Stimulated activated CD8-positive, alpha-beta memory T cell treated with anti-CD3 and anti-CD28 coated beads, Interleukin-2, amount 100 ng/mL, for 48 hours (primary cell): ENCODE results near the gene CACNB2.

Source experiments
- DNase-seq, 2 donors: peaks; one replicate each; pipeline ENCODE4 v3.0.0-alpha.2; 2020; ENCODE audit warnings: low read depth in 2 of 2

The CACNB2 gene

DNA sequence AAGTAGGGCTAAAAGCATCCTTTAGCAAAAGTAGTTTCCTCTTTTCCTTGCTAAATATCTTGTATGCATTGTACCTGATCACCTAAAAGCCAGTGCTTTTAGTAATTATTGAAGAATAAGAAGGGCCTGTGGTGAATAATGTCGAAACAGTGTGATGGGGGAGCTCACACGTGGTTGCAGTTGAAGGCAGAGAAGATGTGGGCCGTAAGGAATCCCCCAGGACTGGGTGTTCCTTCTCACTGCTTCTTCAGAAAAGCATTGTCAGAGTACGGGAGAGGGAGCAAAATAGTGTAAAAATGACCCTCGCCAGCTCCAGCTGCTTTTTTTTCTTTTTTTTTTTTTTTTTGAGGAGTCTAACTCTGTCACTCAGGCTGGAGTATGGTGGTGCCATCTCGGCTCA, 310.1 kb downstream of the CACNB2 start:
- DNase-seq: no peak

DNA sequence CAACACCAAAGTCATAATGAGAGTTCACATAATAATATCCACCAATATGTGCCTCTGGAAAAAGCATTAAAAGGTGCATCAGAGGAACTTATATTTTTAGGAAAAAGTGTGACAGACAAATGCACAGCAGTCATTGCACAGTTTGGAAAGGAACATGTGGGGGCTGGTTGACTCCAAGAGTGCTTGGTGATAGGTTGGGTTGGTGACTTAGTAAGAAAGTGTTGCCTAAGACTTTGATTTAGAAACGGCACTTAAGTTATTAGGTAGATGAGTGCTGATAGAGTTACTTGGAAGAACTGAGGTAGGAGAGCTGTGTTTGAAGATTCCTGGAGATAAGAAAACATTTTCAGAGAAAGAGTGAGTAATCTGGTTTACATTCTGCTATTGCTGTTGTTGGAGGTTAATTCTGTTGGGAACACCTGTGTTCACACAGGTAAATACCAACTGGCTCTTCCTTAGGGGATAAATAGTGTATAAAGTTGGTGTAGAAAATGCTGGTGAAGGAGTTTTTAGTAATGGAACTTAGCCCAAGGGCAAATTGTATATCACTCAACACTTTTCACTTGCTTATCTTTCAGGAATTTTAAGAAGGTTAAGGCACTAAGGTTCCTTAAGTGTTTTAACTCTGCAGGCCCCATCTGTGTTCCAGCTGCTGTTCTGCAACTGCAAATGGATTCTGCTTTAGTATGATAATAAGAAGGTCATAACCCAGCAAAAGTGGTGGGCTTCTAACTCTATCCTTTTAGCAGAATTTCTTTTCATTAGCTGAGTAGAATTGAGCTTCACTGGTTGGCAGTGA, 315.1 kb downstream of the CACNB2 start:
- no peak for DNase-seq

DNA sequence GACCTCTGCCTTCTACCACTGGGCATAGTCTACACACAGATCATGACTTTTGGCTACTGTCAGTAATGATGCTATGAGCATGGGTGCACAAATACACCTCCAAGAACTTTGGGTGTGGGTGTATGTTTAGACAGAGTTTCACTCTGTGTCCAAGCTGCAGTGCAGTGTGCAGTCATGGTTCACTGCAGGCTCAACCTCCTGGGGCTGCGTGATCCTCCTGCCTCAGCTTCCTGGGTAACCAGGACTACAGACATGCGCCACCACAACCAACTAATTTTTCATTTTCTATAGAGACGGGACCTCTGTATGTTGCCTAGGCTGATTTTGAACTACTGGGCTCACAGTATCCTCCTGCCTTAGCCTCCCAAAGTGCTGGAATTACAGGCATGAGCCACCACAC, 316.8 kb downstream of the CACNB2 start:
- no peak for DNase-seq

DNA sequence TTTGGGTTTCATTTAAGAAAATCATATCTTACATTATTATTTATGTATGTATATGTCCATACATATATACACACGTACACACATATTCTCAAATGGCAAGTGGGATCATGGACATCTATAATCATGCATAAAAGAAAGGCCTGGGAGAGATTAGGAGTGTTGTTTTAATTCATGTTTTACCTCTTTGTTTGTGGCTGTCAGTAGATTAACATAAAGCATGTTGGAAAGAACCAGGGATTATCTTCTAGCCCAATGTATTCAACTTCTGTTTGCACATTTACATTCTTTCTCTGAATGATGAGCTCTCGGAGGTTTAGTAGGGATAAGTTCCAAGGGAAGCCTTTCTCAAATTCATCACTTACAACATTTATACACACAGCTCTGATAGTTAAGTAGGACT, 319.8 kb downstream of the CACNB2 start:
- no peak for DNase-seq

DNA sequence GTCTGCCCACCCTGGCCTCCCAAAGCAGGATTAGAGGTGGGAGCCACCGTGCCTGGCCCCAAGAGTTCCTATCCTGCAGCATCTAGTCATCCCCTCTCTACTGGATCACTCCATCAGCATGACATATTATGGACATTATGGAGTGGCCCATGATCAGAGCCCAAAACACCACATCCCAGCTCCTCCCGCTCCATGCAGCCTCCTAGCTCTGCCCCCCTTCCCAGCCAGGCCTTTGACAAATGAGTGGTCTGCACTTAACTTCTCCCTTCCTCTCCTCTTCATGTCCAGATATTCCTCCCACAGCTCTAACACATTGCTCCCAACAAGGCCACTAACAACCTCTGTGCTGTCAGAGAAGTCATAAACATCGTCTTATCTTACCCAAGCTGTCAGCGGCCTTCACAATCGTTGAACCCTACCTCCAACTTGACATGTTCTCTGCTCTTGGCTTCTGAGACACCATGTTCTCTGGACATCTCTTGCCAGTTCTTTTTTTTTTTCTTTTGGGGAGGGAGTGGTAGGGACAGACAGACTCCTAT, 323.5 kb downstream of the CACNB2 start:
- DNase-seq: no peak

DNA sequence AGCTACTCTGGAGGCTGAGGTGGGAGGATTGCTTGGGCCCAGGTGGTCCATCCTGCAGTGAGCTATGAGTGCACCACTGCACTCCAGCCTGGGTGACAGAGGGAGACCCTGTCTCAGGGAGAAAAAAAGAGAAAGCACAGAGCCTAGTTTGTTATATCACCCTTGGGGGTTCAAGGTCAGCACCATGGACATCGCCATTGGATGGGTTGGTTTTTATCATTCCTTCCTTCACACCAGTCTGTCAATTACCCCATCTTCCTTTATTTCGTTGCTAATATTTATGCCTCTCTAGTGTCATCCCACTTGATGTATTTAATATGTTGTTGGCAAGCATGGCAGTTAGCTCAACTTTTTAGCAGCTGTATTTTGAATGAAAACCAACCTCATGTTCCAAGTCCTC, 328.9 kb downstream of the CACNB2 start:
- no peak for DNase-seq

DNA sequence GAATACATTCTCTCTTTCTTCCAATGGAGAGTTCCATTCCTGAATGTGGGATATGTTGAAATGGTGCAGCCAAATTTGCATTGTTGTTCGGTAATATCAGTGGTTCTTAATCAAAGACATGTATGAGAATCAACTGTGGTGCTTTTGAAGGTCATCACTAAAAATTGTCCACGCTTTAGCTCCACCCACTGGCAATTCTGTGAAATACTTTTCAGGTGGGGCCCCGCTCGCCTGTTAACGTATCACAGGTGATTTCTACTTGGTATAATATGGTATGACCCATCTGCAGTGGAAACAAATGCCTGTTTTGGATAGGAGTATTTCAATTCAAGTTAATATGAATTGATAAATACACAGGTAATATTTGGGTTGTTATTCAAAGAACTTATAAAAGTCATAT, 332.8 kb downstream of the CACNB2 start:
- DNase-seq: no peak

DNA sequence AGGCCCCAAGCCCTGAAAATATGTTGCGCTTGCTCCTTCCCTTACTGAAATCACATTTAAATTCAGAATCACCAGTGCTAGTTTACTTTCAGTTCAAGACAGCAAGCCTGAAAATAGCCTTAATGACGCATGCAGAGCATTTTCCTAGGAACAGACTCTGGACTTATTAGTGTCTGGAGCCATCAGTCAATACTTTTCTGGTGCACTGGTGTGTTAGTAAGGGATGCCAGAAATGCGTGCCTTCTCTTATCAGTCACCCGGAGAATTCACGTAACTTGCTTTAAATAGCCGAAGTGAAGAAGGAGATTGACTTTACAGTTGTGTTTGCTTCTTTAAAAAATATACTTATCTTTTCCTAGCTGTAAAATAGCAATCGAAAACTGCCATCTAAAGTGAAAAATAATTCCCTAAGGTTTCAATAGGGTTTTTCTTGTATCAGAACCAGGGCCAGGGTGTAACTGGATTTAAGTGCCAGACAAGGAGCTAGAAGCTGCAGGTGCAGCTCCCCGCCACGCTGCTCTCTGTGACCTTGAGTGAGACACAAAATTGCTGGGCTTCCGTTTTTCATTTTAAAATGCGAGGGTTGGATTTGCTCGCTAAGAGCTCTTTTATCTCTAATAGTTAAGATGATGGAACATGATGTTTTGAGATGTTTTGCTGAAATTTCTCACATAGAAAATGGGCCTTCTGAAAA, 333.3 kb downstream of the CACNB2 start:
- no peak for DNase-seq

DNA sequence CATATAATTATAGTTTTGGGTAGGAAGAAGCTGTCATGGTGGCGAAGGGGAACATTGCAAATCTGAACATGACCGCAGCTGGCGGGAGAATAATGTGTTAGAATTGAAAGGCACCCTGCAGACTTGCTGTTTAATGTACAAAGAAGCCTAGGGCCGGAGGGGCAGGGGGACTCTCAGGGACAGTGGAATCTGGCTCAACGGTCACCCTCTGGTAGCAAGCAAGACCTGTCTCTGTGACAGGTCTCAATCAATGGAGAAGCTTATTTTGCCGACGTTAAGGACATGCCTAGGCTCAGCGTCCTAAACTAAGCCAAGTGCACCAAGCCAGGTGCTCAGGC, 333.9 kb downstream of the CACNB2 start:
- DNase-seq: no peak

DNA sequence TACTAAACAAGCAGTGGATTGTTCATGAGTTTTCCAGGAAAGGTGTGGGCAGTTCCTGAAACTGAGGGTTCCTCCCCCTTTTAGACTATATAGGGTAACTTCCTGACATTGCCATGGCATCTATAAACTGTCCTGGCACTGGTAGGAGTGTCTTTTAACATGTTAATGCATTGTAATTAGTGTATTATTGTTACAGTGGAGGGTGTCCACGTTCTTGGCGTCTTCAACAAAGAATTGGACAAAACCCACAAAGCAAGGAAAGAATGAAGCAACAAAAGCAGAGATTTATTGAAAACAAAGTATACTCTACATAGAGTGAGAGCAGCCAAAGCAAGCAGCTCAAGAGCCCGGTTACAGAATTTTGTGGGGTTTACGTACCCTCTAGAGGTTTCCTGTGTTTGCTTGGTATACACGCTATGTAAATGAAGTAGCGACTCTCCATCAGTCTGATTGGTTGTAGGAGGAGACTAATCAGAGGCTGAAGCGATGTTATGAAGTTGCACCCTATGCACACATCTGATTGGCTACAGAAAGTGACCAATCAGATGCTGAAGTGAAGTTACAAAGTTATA, 335.9 kb downstream of the CACNB2 start:
- no peak for DNase-seq

DNA sequence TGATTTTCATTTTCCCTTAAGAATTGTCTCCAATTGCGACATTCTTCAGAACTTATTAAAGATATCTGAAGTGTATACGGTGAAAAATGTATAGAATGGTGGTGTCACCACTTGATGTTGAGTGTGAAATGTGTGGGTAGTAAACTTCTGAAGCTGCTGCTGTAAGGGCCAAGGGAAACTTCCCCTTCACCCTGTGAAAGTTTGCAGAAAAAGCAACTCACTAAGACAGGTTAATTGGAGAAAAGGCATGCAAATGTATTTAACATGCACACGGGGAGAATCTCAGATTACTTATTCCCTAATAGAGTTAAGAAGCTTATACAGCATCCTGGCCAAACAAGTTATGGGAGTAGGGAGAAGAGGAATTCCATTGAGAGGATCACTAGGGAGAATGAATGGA, 338.1 kb downstream of the CACNB2 start:
- no peak for DNase-seq

DNA sequence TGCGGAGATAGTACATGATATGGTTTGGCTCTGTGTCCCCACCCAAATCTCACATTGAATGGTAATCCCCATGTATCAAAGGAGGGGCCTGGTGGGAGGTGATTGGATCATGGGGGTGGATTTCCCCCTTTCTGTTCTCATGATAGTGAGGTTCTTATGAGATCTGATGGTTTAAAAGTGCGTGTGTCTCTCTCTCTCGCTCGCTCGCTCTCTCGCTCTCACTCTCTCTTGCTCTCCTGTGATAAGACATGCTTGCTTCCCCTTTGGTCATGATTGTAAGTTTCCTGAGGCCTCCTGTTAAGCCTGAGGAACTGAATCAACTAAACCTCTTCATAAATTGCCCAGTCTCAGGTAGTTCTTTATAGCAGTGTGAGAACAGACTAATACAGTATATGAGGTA, 339.3 kb downstream of the CACNB2 start:
- DNase-seq: no peak

DNA sequence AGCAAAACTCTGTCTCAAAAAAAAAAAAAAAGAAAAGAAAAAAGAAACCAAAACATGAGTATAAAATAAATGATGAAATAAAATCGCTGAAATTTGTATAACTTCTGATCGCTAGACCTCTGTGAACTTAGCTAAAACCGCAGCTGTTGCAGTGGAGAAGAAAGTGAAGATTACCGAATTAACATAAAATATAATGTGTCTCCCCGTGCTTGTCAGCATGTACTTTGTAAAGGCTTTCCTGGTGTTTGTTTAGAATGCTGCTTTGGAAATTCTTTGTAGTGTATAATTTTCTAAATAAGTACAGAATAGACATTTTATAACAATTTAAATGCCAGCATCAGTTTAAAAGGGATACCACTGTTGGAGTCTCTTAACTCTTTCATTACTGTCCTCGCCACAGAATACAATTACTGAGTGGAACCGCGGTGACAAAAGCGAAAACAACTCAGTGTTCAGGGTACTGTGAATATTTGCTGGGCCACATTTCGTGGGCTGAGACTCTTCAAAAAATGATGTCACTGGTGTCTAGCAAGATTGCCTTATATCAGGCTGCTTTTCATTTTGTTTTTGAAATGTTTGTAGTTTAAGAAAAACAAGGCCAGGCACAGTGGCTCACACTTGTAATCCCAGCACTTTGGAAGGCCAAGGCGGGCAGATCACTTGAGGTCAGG, 343.4 kb downstream of the CACNB2 start:
- DNase-seq: no peak

DNA sequence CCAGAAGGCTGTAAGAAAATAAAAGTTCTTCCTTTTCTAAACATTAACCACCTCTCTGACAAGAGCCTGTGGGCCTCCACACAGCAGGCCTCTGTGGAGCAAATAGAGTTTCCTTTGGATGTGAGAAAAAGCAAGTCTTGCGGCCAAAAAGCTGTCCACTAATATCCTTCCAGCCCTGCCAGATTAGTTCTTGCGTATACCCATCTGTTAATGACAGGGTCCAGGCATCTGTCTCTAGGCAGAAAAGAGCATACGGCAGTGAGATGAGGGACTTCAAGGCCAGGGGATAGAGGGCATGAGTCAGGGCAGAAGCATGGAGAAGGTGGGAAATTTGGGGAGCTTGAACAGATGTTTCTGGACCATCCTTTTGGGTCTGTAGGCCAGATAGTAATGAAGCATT, 346.2 kb downstream of the CACNB2 start:
- no peak for DNase-seq

DNA sequence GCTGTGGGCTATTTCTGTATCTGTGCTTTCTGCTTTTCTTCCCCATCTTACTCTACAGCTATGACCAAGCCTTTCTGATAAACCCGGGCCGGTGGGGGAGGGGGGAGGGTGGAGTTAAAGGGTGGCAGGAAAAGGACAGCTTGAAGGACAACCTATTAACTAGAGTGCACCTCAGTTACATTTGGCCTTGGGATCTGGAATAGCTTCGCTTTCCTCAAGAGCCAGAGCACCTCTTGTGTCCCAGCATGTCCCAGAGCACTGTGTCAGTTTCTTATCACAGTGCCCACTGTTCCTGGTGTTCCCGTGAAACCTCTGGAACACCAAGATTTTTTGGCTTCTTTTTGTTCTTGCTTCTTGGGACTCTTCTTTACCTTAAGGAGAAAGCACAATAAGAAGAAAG, 350.5 kb downstream of the CACNB2 start:
- DNase-seq: no peak

DNA sequence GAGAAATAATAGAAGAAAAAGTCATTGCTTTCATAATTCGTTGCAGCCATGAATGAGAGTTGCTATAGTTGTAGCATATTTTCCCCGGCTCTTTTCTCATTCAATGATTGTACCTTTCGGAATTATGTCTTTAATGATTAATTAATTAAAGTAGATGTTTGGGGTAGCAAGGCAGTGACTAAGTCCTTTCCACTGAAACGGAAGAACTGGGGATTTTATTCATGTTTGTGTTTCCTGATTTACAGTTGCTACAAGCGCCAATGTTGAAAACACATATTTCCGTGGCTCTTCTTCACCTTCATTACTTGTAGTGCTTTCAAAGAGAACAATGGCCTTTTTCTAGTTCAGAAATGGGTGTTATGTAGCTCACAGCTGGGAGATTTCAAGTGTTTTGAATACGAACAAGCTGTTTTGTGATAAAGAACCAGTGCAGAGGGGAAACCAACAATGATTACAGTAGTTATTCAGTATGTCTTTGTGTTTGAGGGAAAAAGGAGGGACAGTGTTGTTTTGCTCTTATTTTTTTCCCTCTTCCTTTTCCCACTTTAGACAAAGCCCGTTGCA, 357.7 kb downstream of the CACNB2 start:
- DNase-seq: no peak

DNA sequence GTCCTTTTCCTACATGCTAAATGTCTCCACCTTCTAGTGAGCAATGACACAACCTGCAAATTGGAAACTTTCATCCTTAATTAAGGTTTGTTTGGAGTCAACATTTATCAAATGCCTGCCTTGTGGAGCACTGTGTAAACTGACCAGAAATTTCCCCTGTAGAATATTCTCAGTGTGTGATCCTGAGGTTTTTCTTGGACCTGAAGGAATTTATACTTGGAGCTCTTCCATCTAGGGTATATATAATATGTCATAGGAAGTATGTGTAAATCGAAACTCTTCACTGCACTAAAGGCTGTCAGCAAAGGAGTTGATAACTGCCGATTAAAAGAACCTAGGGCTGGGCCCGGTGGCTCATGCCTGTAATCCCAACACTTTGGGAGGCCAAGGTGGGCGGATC, 358.8 kb downstream of the CACNB2 start:
- DNase-seq: no peak

DNA sequence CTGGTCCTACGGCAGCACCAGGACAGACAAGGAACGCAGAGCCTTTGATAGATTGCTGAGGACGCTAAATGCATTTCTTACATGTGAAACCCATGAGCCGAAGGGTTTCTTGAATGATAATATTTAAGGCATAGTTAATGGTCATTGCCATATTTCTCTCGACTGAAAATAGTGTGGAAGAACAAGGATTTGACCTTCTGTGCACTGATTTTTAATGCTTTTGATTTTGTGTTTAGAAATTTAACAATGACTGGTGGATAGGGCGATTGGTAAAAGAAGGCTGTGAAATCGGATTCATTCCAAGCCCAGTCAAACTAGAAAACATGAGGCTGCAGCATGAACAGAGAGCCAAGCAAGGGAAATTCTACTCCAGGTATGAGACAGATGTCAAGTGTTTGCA, 360.4 kb downstream of the CACNB2 start:
- DNase-seq: no peak

DNA sequence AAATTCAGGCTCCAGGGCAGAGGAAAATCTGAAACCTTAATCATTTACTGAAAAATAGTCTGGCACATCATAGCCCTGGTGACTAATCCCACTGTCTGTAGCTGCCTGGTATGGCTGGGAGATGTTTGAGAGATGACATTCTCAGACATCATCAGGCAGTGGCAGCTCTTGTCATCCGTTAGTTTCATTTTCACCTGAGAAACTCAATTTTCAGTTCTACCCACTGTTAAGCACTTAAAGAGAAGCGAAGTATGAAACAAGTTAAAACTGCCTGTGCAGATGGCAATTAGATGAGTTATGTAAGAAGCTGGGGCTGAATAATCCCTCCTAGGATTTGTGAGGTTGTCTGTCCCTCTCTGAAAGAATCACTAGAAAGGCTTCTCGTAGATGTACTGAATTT, 361.0 kb downstream of the CACNB2 start:
- no peak for DNase-seq

DNA sequence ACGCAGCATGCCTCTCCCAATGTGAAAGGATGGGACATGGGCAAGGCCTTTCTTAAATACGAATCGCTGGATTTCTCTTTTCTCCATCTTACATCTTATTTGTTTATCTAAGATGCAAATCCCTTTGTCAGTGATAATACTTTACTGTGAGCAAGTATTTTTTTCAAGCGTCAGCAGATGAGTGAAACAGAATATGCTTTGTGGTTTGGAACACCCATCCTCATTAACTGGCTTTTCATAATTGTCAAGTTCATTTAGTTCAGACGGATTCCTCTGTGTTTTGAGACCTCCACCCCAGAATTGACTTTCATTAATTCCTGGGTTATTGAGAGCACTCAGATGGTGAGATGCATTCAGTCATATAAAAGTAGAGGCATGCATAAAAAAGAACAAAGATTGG, 361.4 kb downstream of the CACNB2 start:
- DNase-seq: no peak

DNA sequence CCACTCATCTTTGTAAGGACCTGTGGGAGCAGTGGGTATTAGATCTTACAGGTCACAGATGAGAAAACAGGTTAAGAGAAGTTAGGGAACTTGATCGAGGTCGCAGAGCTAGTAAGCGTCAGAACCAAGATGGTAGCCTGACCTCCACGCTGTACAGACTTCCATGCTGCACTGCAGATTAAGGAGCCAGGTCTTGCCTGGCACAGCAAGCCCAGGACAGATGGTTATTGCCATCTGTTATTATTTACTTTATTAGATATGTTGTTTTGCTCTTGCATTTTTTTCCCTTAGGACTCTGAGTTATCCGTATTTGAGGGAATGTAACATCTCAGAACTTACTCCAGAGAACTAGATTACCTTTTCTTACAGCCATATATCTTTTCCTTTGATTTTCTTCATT, 363.9 kb downstream of the CACNB2 start:
- DNase-seq: no peak

DNA sequence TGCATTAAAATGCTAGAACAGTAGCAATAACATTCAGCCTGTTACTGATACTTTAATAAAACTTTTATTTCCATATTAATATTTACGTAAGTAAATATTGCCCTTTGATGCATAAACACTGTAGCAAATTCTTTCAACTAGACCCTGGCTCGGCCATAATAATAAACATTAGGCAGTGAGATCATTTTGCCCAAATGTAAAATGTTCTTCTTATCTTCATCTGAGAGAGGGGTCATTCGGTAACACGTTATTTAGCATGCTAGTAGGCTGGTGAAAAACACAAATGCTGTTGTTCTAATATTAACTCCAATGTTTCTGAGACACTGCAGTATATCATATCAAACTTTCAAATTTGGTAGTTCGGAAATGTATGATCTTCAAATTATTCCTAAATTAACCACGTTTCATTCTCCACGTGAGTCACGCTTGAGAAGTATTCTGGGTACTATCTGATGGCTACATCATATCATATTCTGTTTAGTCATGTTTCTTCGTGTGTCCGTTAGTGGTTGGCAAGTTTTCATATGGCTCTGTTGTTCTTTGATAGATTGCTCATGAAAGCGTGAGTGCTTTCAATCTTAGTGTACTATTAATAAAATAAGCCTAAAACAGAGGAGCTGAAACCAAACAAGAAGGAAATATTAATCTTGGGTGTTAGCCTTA, 365.4 kb downstream of the CACNB2 start:
- no peak for DNase-seq
